Activated CD4-positive, alpha-beta memory T cell treated with anti-CD3 and anti-CD28 coated beads for 36 hours (primary cell): ENCODE data around the gene NUAK1. TPM values are rescaled to one million over a fixed set of nuclear protein-coding genes. Genes with fewer than 3 reads are reported as not detected.

Experiments used
- CTCF ChIA-PET: fragments of 350-600 bp; sonication (Branson Sonifier 250); formaldehyde crosslinking; loops from one replicate; lab custom pipeline; 2021; ENCODE audit warnings: antibody characterized with exemption, inconsistent platforms; lab: Charles Lee
- POLR2A ChIA-PET: fragments of 350-600 bp; sonication (Branson Sonifier 250); formaldehyde crosslinking; loops from one replicate; lab custom pipeline; 2021; ENCODE audit warnings: antibody characterized with exemption; lab: Charles Lee
- DNase-seq: peaks from one replicate; pipeline ENCODE4 v3.0.0-alpha.2; 2020
- H3K27ac Mint-ChIP-seq: one replicate; pipeline ENCODE4 v1.8.0; 2021; ENCODE audit warnings: mixed read lengths
- H3K27me3 Mint-ChIP-seq: one replicate; pipeline ENCODE4 v1.8.0; 2021; ENCODE audit warnings: mixed read lengths
- H3K36me3 Mint-ChIP-seq: one replicate; pipeline ENCODE4 v1.8.0; 2021; ENCODE audit warnings: mixed read lengths
- H3K4me1 Mint-ChIP-seq: one replicate; pipeline ENCODE4 v1.8.0; 2021; ENCODE audit warnings: low read depth, mixed read lengths
- H3K4me3 Mint-ChIP-seq: one replicate; pipeline ENCODE4 v1.8.0; 2021; ENCODE audit warnings: mild to moderate bottlenecking, mixed read lengths
- H3K9me3 Mint-ChIP-seq: one replicate; pipeline ENCODE4 v1.8.0; 2021; ENCODE audit warnings: mixed read lengths
- intact Hi-C: fragments of 100-400 bp; cut with micrococcal nuclease; formaldehyde crosslinking; loops from one replicate; pipeline ENCODE4 v1.15.1; 2023
- total RNA-seq, 2 experiments: library from RNA; stranded (reverse); gene quantifications; one replicate each; pipeline ENCODE4 v1.2.3, GENCODE V29; 2021

NUAK1 gene
- total RNA-seq, 2 experiments from 2014 or later: 0.05 TPM; not detected in 1

- no peak for DNase-seq
- no peak overlapping the region for H3K4me3 Mint-ChIP-seq
- CTCF ChIA-PET: no interaction called here
- peaks cover 24% of the 10 kb centered on the region for H3K27me3 Mint-ChIP-seq
- H3K36me3 Mint-ChIP-seq: no peaks in the 10 kb centered on the region
- no peaks in the 10 kb centered on the region for H3K9me3 Mint-ChIP-seq
- intact Hi-C loops: no loop called here
- H3K27ac Mint-ChIP-seq: no peak overlapping the region
- POLR2A ChIA-PET: no interaction called here
- no peaks in the 10 kb centered on the region for H3K4me1 Mint-ChIP-seq
Observed at GRCh38 chr12:106084014-106084671, 54.6 kb downstream of the NUAK1 start.

GRCh38 chr12:106082216-106083175, 56.3 kb downstream of the NUAK1 start:
- CTCF ChIA-PET: interaction anchor here (0.9 kb wide), 1 partner anchor 53 kb away, joined by 3 read pairs; no protein-coding TSS in a partner anchor
- no peak overlapping the region for H3K27ac Mint-ChIP-seq
- intact Hi-C loops: no loop called here

GRCh38 chr12:106081606-106082005, 57.1 kb downstream of the NUAK1 start:
- intact Hi-C loops: no loop called here
- H3K4me3 Mint-ChIP-seq: no peak overlapping the region
- POLR2A ChIA-PET: no interaction called here
- CTCF ChIA-PET: interaction anchor here (0.6 kb wide), 1 partner anchor 19 kb away, joined by 3 read pairs; no protein-coding TSS in a partner anchor
- no peaks in the 10 kb centered on the region for H3K4me1 Mint-ChIP-seq
- H3K9me3 Mint-ChIP-seq: no peaks in the 10 kb centered on the region
- no peaks in the 10 kb centered on the region for H3K36me3 Mint-ChIP-seq
- no peak for DNase-seq
- no peak overlapping the region for H3K27ac Mint-ChIP-seq
- H3K27me3 Mint-ChIP-seq: peaks cover 28% of the 10 kb centered on the region

More at GRCh38 chr12:106082216-106083175, 56.3 kb downstream of the NUAK1 start:
- Mint-ChIP-seq H3K4me3 (no peak overlapping the region), H3K9me3 (no peaks in the 10 kb centered on the region), H3K27me3 (peaks cover 25% of the 10 kb centered on the region), H3K36me3 (no peaks in the 10 kb centered on the region), H3K4me1 (no peaks in the 10 kb centered on the region)
- POLR2A ChIA-PET: no interaction called here
- DNase-seq: no peak

GRCh38 chr12:106080791-106081170, 58.0 kb downstream of the NUAK1 start:
- CTCF ChIA-PET: no interaction called here
- Mint-ChIP-seq H3K36me3 (no peaks in the 10 kb centered on the region), H3K4me1 (no peaks in the 10 kb centered on the region), H3K27me3 (peaks cover 27% of the 10 kb centered on the region), H3K27ac (no peak overlapping the region), H3K9me3 (no peaks in the 10 kb centered on the region), H3K4me3 (no peak overlapping the region)
- no peak for DNase-seq
- intact Hi-C loops: no loop called here
- POLR2A ChIA-PET: no interaction called here

- Mint-ChIP-seq H3K4me1 (no peaks in the 10 kb centered on the region), H3K4me3 (no peak overlapping the region), H3K27me3 (peaks cover 27% of the 10 kb centered on the region), H3K9me3 (no peaks in the 10 kb centered on the region), H3K36me3 (no peaks in the 10 kb centered on the region), H3K27ac (no peak overlapping the region)
- ChIA-PET CTCF (interaction anchor here (1.0 kb wide), 1 partner anchor 57 kb away, joined by 3 read pairs; no protein-coding TSS in a partner anchor), POLR2A (no interaction called here)
- intact Hi-C loops: no loop called here
- no peak for DNase-seq
Observed at GRCh38 chr12:106080041-106080790, 58.5 kb downstream of the NUAK1 start.

GRCh38 chr12:106079148-106079738, 59.5 kb downstream of the NUAK1 start:
- intact Hi-C loops: no loop called here
- H3K9me3 Mint-ChIP-seq: no peaks in the 10 kb centered on the region
- no peaks in the 10 kb centered on the region for H3K4me1 Mint-ChIP-seq
- DNase-seq: no peak
- H3K27ac Mint-ChIP-seq: no peak overlapping the region
- no peak overlapping the region for H3K4me3 Mint-ChIP-seq
- peaks cover 25% of the 10 kb centered on the region for H3K27me3 Mint-ChIP-seq
- ChIA-PET POLR2A (no interaction called here), CTCF (interaction anchor here (1.0 kb wide), 1 partner anchor 58 kb away, joined by 3 read pairs; no protein-coding TSS in a partner anchor)
- no peaks in the 10 kb centered on the region for H3K36me3 Mint-ChIP-seq

GRCh38 chr12:106078358-106079010, 60.3 kb downstream of the NUAK1 start:
- Mint-ChIP-seq H3K36me3 (no peaks in the 10 kb centered on the region), H3K27ac (no peak overlapping the region), H3K9me3 (no peaks in the 10 kb centered on the region), H3K27me3 (peaks cover 19% of the 10 kb centered on the region), H3K4me3 (no peak overlapping the region), H3K4me1 (no peaks in the 10 kb centered on the region)
- ChIA-PET POLR2A (no interaction called here), CTCF (no interaction called here)
- DNase-seq: no peak
- intact Hi-C loops: no loop called here

DNA sequence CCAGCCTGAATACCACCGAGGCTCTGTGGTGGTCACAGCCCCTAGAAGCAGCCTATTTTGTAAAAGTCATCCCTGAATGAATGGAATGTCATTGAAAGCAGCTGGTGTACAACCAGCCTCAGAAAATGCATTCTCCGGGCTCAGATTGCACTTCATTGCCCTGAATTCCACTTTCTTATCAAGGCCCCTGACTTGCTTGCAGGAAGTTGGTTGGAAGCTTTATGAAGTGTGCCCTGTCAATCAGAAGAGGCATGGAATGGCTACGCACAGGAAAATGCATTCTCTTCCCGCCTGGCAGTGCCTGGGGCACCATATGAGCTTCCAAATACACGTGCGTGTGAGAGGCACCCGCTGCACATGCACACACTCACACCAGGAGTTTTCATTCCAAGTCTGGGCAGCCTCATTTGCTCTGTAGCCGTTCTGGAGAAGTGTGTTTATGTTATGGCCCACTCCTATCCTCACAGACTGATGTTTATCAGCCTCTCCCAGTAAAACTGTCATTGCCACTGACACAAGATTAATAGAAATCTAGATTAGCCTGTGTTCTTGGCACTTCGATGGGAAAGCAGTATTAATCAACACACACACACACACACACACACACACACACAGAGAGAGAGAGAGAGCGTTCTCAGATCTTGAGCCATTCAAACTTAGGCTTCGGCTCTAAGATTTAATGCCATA, 63.9 kb downstream of the NUAK1 start:
- H3K27me3 Mint-ChIP-seq: peaks cover 16% of the 10 kb centered on the region
- ChIA-PET CTCF (no interaction called here), POLR2A (no interaction called here)
- H3K4me3 Mint-ChIP-seq: no peak overlapping the region
- intact Hi-C loops: no loop called here
- H3K36me3 Mint-ChIP-seq: no peaks in the 10 kb centered on the region
- no peak for DNase-seq
- no peak overlapping the region for H3K27ac Mint-ChIP-seq
- H3K4me1 Mint-ChIP-seq: no peaks in the 10 kb centered on the region
- H3K9me3 Mint-ChIP-seq: no peaks in the 10 kb centered on the region

DNA sequence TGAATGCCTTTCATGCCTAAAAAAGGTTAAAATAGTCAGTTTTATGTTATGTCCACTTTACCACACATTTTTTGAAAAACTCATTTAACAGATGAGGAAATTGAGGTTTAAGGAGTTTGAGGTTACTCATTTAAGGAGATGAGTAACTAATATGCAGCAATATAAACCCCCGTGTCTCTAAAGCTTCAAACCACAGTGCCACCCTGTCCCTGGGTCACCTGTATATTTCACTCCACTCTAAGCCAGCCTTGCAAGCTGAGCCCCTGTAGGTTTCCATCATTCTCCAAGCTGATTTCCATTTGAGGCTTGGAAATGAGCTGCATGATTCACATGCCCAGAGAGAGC, 64.4 kb downstream of the NUAK1 start:
- ChIA-PET POLR2A (no interaction called here), CTCF (no interaction called here)
- no peaks in the 10 kb centered on the region for H3K4me1 Mint-ChIP-seq
- H3K36me3 Mint-ChIP-seq: no peaks in the 10 kb centered on the region
- no peak for DNase-seq
- no peak overlapping the region for H3K4me3 Mint-ChIP-seq
- H3K9me3 Mint-ChIP-seq: no peaks in the 10 kb centered on the region
- peaks cover 12% of the 10 kb centered on the region for H3K27me3 Mint-ChIP-seq
- no peak overlapping the region for H3K27ac Mint-ChIP-seq
- intact Hi-C loops: no loop called here

- intact Hi-C loops: no loop called here
- Mint-ChIP-seq H3K4me1 (no peaks in the 10 kb centered on the region), H3K27ac (no peak overlapping the region), H3K4me3 (no peak overlapping the region), H3K27me3 (peaks cover 10% of the 10 kb centered on the region), H3K9me3 (no peaks in the 10 kb centered on the region), H3K36me3 (no peaks in the 10 kb centered on the region)
- DNase-seq: no peak
- CTCF ChIA-PET: no interaction called here
- POLR2A ChIA-PET: no interaction called here
Observed at GRCh38 chr12:106073179-106073578, 65.6 kb downstream of the NUAK1 start.

DNA sequence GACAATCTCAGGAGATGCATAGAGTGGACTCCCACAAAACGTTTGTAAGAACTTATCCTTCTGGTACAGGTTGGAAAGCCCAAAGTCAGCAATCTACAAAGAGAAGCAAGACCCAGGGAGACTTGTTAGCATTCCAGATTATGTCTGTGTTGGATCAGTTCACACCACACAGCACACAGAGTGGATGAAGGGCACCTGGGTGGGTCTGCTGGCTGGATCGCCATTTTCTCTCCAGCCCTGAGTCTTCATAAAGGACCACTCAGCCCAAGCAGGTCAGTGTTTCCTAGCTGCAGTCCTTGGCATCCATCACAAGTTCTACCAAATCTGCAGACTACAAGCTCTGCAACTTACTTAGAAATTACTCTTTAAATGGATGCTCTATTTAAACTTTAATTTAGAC, 66.0 kb downstream of the NUAK1 start:
- Mint-ChIP-seq H3K9me3 (no peaks in the 10 kb centered on the region), H3K4me1 (no peaks in the 10 kb centered on the region), H3K4me3 (no peak overlapping the region), H3K36me3 (no peaks in the 10 kb centered on the region), H3K27ac (no peak overlapping the region), H3K27me3 (peaks cover 10% of the 10 kb centered on the region)
- intact Hi-C loops: no loop called here
- ChIA-PET POLR2A (no interaction called here), CTCF (no interaction called here)
- DNase-seq: no peak
